ENCODE data around the gene ANP32A.
A peak's percentile ranks its signal among the peaks of the same experiment; 100 is the strongest.

The ANP32A gene

GRCh38 chr15:68819495-68820294 is 1.0 kb downstream of the ANP32A start:
- DNase-seq (ENCODE audit: low spot score) = peak; percentile 43

- DNase-seq (ENCODE audit: low spot score) = no peak
Measured at GRCh38 chr15:68818769-68819494, 1.8 kb downstream of the ANP32A start.

- peak; percentile 48 for DNase-seq (ENCODE audit: low spot score)
Measured at GRCh38 chr15:68818066-68818768, 2.5 kb downstream of the ANP32A start.

GRCh38 chr15:68817304-68818065 is 3.2 kb downstream of the ANP32A start:
- DNase-seq (ENCODE audit: low spot score) = peak; percentile 37

- DNase-seq (ENCODE audit: low spot score) = peak; percentile 19
Measured at GRCh38 chr15:68816795-68817303, 3.8 kb downstream of the ANP32A start.

GRCh38 chr15:68816158-68816557 is 4.5 kb downstream of the ANP32A start:
- no peak for DNase-seq (ENCODE audit: low spot score)

GRCh38 chr15:68815598-68815997 is 5.1 kb downstream of the ANP32A start:
- no peak for DNase-seq (ENCODE audit: low spot score)

GRCh38 chr15:68814596-68814995 is 6.1 kb downstream of the ANP32A start:
- no peak for DNase-seq (ENCODE audit: low spot score)

- no peak for DNase-seq (ENCODE audit: low spot score)
Measured at GRCh38 chr15:68812597-68813431, 7.9 kb downstream of the ANP32A start.

GRCh38 chr15:68812069-68812468 is 8.6 kb downstream of the ANP32A start:
- no peak for DNase-seq (ENCODE audit: low spot score)

- DNase-seq (ENCODE audit: low spot score) = no peak
Measured at GRCh38 chr15:68809517-68809916, 11.2 kb downstream of the ANP32A start.

- DNase-seq (ENCODE audit: low spot score) = no peak
Measured at GRCh38 chr15:68808770-68809169, 11.9 kb downstream of the ANP32A start.

- no peak for DNase-seq (ENCODE audit: low spot score)
Measured at GRCh38 chr15:68808091-68808490, 12.6 kb downstream of the ANP32A start.

GRCh38 chr15:68807249-68807648 is 13.4 kb downstream of the ANP32A start:
- no peak for DNase-seq (ENCODE audit: low spot score)

GRCh38 chr15:68806220-68807060 is 14.3 kb downstream of the ANP32A start:
- DNase-seq (ENCODE audit: low spot score) = no peak

- DNase-seq (ENCODE audit: low spot score) = no peak
Measured at GRCh38 chr15:68802373-68802772, 18.3 kb downstream of the ANP32A start.

- no peak for DNase-seq (ENCODE audit: low spot score)
Measured at GRCh38 chr15:68801572-68802148, 19.0 kb downstream of the ANP32A start.

- DNase-seq (ENCODE audit: low spot score) = no peak
Measured at GRCh38 chr15:68800875-68801274, 19.8 kb downstream of the ANP32A start.

GRCh38 chr15:68798346-68799094 is 22.2 kb downstream of the ANP32A start:
- no peak for DNase-seq (ENCODE audit: low spot score)
